Stimulated activated naive B cell treated with anti-CD40 and anti-IgM and Interleukin-4, amounts not matched to agents 10 μg/mL and 1 μg/mL and 100 μg/mL, for 72 hours (primary cell): ENCODE measurements around the gene HSPA14.

Experiments
- ATAC-seq, 2 donors: fragments of 150-1000 bp; cut with Tn5 transposase; replicated peaks; 2 replicates each; pipeline ENCODE4 v1.10.0; 2021; ENCODE audit warnings: moderate library complexity in 1 of 2
- DNase-seq: peaks from one replicate; pipeline ENCODE4 v3.0.0; 2021
- H3K27ac Mint-ChIP-seq: one replicate; pipeline ENCODE4 v1.8.0; 2022; ENCODE audit warnings: mild to moderate bottlenecking, mixed read lengths
- H3K27me3 Mint-ChIP-seq, 2 donors: one replicate each; pipeline ENCODE4 v1.8.0; 2022; ENCODE audit warnings: mixed read lengths in 2 of 2
- H3K36me3 Mint-ChIP-seq, 2 donors: one replicate each; pipeline ENCODE4 v1.8.0; 2022; ENCODE audit warnings: mixed read lengths in 2 of 2, mild to moderate bottlenecking in 1 of 2
- H3K4me1 Mint-ChIP-seq, 2 donors: one replicate each; pipeline ENCODE4 v1.8.0; 2022; ENCODE audit warnings: mixed read lengths in 2 of 2, mild to moderate bottlenecking in 1 of 2
- H3K4me3 Mint-ChIP-seq, 2 donors: one replicate each; pipeline ENCODE4 v1.8.0; 2022; ENCODE audit warnings: mild to moderate bottlenecking in 2 of 2, mixed read lengths in 2 of 2, moderate library complexity in 1 of 2
- H3K9me3 Mint-ChIP-seq, 2 donors: one replicate each; pipeline ENCODE4 v1.8.0; 2022; ENCODE audit warnings: mixed read lengths in 2 of 2, mild to moderate bottlenecking in 1 of 2

The HSPA14 gene

DNA sequence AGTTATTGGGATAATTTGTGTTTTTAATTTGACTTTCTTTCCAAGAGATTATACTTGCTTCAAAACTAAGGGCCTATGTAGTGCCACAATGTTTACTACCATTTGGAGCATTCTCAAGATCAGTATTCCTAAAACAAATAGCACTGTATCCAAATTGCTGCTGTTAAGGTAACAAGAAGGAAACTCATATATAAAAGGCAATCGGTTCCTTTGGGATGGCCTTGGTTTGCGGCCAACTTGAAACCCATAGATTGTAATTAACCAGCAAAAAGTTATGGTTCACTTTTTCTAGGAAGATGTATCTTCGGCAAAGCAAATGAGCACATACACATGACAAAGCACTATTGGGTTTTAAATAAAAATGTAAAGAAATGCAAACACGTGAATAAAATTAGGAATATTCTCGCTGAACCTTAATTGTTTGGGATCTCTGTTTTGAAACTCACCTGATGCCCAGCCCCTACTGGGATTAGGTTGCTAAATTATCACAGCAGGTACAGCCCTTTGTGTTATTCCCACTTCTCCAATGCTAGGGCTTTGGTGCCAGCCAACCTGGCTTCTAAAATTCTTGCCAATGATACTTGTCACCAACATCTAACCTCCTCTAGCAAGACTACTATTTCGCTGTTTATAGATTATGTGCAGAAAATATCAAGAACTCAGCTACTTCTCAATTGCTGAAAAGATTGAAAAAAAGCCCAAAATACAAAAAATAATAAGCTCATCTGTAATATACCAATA is 16.3 kb upstream of the HSPA14 start:
- H3K4me3 Mint-ChIP-seq = no peak overlapping the region
- peaks cover 16 to 25% of the 10 kb centered on the region in 2 donors for H3K4me1 Mint-ChIP-seq
- no peak for ATAC-seq

DNA sequence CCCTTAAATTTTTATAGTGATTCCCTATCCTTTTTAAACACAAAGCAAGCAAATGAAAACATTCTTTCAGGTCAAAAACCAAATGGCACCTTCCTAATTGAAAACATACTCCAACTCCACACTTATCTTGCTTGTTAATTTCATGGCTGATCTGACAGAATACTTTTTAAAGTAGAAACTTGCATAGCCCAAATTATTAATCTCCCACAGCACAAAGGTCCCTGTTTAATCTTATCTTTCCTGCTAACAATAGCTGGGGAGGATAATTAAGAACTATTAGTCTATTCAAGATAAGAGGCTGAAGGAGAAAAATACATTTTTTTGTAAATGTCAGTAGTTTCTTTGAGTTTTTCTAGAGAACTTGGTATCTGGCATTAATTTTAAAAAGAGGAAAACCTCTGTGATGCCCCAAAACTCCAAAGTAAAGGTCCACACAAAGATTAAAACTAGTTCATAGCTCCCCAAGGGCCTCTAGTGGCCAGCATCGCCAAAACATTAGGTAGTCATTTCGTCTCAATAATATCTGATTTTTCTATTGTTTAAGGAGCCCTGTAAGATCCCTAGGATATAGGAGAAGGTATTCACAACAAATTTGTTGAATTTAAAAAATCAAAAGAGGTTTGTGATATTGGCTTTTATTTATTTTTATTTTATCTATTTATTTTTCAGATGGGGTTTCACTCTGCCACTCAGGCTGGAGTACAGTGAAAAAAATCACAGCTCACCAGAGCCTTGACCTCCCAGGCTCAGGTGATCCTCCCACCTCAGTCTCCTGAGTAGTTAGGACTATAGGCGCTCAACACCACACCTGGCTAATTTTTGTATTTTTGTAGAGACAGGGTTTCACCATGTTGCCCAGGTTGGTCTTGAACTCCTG is 15.0 kb upstream of the HSPA14 start:
- no peaks in the 10 kb centered on the region for H3K9me3 Mint-ChIP-seq
- H3K27me3 Mint-ChIP-seq = no peaks in the 10 kb centered on the region
- ATAC-seq = peak; percentile 56 to 68
- no peak overlapping the region for H3K27ac Mint-ChIP-seq
- peak; percentile 24 for DNase-seq
- H3K4me1 Mint-ChIP-seq = peaks cover 16 to 25% of the 10 kb centered on the region in 2 donors
- H3K4me3 Mint-ChIP-seq = no peak overlapping the region
- no peaks in the 10 kb centered on the region for H3K36me3 Mint-ChIP-seq

More for the DNA sequence above, 16.3 kb upstream of the HSPA14 start:
- H3K27me3 Mint-ChIP-seq = no peaks in the 10 kb centered on the region
- H3K36me3 Mint-ChIP-seq = no peaks in the 10 kb centered on the region
- no peak for DNase-seq
- no peak overlapping the region for H3K27ac Mint-ChIP-seq
- H3K9me3 Mint-ChIP-seq = no peaks in the 10 kb centered on the region

DNA sequence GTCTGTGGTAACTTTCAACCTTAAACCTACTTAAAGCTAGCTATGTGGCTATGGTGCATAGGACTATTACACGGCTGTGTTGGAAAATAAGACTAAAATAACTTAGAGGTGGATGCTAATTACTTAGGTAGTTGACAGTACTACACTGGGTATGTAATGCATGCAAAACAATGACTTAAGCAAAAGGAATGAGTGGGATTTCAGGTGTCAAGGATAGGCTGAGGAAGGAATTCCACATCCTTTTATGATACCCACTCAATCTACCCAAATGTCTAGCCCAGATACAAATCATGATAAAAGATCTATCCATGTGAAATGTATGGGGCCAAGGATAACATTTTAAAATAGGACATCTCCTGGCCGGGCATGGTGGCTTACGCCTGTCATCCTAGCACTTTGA is 14.1 kb upstream of the HSPA14 start:
- H3K4me1 Mint-ChIP-seq = peaks cover 16 to 25% of the 10 kb centered on the region in 2 donors
- no peak overlapping the region for H3K27ac Mint-ChIP-seq
- ATAC-seq (no peak), DNase-seq (no peak)
- no peaks in the 10 kb centered on the region for H3K36me3 Mint-ChIP-seq
- H3K27me3 Mint-ChIP-seq = no peaks in the 10 kb centered on the region
- no peaks in the 10 kb centered on the region for H3K9me3 Mint-ChIP-seq
- H3K4me3 Mint-ChIP-seq = no peak overlapping the region

DNA sequence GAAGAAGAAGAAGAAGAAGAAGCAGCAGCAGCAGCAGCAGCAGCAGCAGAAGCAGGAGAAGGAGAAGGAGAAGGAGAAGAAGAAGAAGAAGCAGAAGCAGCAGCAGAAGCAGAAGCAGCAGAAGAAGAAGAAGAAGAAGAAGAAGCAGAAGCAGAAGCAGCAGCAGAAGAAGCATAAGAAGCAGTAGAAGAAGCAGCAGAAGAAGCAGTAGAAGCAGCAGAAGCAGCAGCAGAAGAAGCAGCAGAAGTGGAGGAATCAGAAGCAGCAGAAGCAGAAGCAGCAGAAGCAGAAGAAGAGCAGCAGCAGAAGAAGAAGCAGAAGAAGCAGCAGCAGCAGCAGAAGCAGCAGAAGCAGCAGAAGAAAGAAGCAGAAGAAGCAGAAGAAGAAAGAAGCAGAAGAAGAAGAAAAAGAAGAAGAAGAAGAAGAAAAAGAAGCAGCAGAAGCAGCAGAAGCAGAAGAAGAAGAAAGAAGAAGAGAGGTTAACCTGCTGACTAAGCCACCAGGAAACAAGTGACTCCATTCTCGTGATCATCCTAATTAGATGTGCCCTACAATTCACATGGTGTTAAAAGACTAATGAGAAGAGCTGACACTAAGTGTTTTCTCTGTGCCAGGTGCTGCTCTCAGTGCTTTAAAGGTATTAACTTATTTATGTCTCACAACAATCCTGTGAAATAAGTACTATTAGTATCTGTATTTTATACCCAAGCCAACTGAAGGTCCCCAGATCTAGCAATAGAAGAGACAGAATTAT is 11.9 kb upstream of the HSPA14 start:
- H3K9me3 Mint-ChIP-seq = no peaks in the 10 kb centered on the region

DNA sequence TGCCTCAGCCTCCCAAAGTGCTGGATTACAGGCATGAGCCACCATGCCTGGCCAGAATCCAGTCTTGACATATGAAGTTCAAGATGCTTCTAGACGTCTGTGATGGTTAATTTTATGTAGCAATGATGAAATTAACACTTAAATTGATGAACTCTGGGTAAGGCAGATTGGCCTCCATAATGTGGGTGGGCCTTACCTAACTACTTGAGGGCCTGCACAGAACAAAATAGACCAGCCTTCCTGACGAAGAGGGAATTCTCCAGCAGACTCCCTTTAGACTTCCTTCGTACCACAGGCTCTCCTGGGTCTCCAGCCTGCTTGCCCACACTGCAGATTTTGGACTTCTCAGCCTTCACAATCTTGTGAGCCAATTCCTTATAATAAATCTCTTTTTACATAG is 5.0 kb upstream of the HSPA14 start:
- Mint-ChIP-seq H3K27me3 (no peaks in the 10 kb centered on the region), H3K27ac (no peak overlapping the region), H3K4me3 (no peak overlapping the region), H3K36me3 (peaks cover 7 to 8% of the 10 kb centered on the region in 2 donors), H3K9me3 (no peaks in the 10 kb centered on the region), H3K4me1 (peaks cover 5 to 8% of the 10 kb centered on the region in 2 donors)
- DNase-seq = no peak
- ATAC-seq = no peak

More for the DNA sequence above, 11.9 kb upstream of the HSPA14 start:
- DNase-seq (no peak), ATAC-seq (no peak)
- Mint-ChIP-seq H3K36me3 (no peaks in the 10 kb centered on the region), H3K4me3 (no peak overlapping the region), H3K27ac (peak overlapping the region; percentile 32), H3K4me1 (peaks cover 12 to 19% of the 10 kb centered on the region in 2 donors), H3K27me3 (no peaks in the 10 kb centered on the region)

DNA sequence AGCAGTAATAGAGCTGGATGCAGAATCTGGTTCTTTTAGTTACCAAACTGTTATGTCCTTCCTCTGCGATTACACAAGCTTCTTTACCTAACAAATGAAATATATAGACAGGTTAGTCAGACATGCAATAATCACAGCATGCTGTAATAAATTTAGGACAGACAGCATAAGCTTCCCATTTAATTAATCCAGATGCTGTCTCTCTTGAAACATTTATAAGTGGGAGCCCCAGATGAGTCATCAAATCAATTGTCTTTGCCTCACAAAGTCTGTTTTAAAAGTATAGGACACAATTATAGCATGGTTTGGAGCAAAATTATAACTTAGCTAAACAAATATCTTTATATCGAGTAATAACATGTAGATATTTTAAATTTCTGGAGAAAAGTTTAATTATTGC is 1.9 kb upstream of the HSPA14 start:
- ATAC-seq (no peak), DNase-seq (no peak)
- Mint-ChIP-seq H3K27ac (no peak overlapping the region), H3K4me3 (no peak overlapping the region), H3K4me1 (peaks cover 8 to 17% of the 10 kb centered on the region in 2 donors), H3K27me3 (no peaks in the 10 kb centered on the region), H3K9me3 (no peaks in the 10 kb centered on the region), H3K36me3 (peaks cover 11 to 19% of the 10 kb centered on the region in 2 donors)

DNA sequence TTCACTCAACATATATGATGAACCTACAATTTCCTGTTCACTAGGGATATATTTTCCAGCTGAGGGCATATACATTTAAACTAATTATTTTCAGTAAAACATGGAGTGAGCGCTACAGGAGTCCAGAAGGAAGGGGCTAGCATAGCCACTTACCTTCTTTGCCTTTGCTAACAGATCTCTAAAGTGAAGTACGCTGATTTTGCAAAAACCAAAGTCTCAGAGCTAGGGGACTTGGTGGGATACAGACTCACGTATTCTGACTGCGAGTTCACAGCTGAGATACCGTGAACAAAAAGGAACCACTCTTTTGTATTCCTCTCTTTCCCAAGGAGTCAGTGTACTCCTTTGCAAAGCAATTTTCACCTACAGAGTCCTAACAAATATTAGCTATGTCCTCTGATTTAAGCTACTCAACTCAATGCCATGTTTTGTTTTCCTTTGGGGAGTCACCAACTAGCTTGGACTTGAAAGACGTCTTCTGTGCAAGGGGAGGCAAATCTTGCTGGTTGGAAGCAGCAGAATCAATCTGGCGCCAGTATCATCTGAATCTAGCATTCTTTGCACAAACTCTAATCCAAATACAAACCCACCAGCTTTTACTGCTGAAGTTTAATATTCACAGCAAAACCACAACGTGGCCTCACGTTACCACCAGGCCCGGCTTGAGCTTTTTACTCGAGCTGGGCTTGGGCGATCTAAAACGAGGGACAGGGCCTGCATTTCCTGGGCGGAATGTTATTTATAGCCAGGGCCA is 926 bp upstream of the HSPA14 start:
- no peak for DNase-seq
- Mint-ChIP-seq H3K4me3 (peak overlapping the region; percentile 97), H3K36me3 (peaks cover 17 to 28% of the 10 kb centered on the region in 2 donors), H3K9me3 (no peaks in the 10 kb centered on the region), H3K27ac (peak overlapping the region; percentile 99), H3K27me3 (no peaks in the 10 kb centered on the region), H3K4me1 (peaks cover 8 to 17% of the 10 kb centered on the region in 2 donors)
- no peak for ATAC-seq

DNA sequence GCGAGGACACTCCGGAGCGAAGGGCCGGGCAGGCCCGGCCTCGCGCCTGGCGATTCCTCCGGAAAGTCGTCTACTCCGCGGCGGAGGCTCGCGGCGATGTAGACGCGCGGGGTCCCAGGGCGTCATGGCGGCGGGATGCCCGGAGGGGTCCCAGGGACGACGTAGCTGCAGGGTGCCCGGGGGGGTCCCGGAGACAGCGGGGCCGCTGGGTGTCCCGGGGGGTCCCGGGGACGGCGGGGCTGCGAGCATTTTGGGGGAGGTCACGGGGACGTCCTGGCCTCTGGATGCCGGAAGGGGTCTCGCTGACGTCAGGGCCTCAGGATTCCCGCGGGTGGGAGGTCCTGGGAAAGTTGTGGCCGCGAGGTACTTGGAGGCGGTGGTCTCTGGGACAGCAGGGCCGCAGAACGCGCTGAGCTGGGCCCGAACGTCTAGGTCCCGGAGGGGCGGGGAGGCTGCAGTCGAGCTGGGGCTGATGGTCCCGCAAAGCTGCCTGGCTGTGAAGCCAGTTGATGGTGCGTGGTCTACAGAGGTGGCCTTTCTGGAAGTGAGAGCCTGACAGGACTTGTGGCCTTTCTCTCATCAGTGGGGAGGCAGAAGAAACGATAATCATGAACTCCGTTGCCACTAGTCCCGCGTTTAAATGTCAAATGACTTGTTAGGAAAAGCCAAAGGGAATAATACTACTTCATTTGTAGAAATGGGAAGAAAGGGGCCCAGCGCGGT is 637 bp downstream of the HSPA14 start:
- H3K36me3 Mint-ChIP-seq = peaks cover 22 to 38% of the 10 kb centered on the region in 2 donors

DNA sequence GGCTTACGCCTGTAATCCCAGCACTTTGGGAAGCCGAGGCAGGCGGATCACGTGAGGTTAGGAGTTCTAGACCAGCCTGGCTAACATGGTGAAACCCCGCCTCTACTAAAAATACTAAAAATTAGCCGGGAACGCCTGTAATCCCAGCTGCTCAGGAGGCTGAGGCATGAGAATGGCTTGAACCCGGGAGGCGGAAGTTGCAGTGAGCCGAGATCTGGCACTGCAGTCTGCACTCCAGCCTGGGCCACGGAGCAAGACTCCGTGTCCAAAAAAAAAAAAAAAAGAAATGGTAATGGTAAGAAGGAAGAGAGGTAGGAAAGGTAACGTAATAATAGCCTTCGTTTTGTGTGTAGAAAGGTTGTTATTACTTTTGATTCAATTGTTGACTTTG is 1.2 kb downstream of the HSPA14 start:
- H3K27me3 Mint-ChIP-seq = no peaks in the 10 kb centered on the region
- no peak for DNase-seq

More for the DNA sequence above, 637 bp downstream of the HSPA14 start:
- no peaks in the 10 kb centered on the region for H3K9me3 Mint-ChIP-seq
- no peaks in the 10 kb centered on the region for H3K27me3 Mint-ChIP-seq
- H3K4me1 Mint-ChIP-seq = peaks cover 9 to 17% of the 10 kb centered on the region in 2 donors
- H3K27ac Mint-ChIP-seq = peak overlapping the region; percentile 99
- DNase-seq (peak; percentile 13), ATAC-seq (peak; percentile 17 to 24)
- peak overlapping the region; percentile 97 for H3K4me3 Mint-ChIP-seq

DNA sequence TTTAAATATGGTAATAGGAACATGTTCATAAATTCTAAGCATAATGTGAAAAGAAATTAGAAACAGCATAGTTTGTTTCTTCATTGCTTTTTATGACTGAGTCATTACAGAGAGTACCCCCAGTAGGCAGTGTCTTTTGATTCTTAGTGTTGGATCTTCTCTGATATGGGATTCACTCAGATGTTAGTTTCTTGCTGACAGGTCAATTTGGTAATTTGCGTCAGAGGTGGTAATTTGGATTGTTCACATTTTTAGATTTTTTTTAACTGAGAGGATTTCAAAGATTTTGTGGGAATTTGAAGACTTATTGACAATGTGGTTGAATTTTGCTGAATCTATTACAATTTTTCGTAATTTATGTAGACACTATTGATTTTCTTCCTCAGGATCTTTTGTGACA is 2.1 kb downstream of the HSPA14 start:
- no peak for DNase-seq
- peaks cover 21 to 42% of the 10 kb centered on the region in 2 donors for H3K36me3 Mint-ChIP-seq
- H3K4me1 Mint-ChIP-seq = peaks cover 8 to 17% of the 10 kb centered on the region in 2 donors
- no peak for ATAC-seq
- H3K27me3 Mint-ChIP-seq = no peaks in the 10 kb centered on the region
- no peak overlapping the region for H3K4me3 Mint-ChIP-seq
- H3K9me3 Mint-ChIP-seq = no peaks in the 10 kb centered on the region
- H3K27ac Mint-ChIP-seq = no peak overlapping the region

More for the DNA sequence above, 1.2 kb downstream of the HSPA14 start:
- peaks cover 22 to 39% of the 10 kb centered on the region in 2 donors for H3K36me3 Mint-ChIP-seq
- peak overlapping the region; percentile 99 for H3K27ac Mint-ChIP-seq
- H3K9me3 Mint-ChIP-seq = no peaks in the 10 kb centered on the region
- peaks cover 9 to 17% of the 10 kb centered on the region in 2 donors for H3K4me1 Mint-ChIP-seq
- no peak for ATAC-seq
- peak overlapping the region; percentile 97 for H3K4me3 Mint-ChIP-seq

DNA sequence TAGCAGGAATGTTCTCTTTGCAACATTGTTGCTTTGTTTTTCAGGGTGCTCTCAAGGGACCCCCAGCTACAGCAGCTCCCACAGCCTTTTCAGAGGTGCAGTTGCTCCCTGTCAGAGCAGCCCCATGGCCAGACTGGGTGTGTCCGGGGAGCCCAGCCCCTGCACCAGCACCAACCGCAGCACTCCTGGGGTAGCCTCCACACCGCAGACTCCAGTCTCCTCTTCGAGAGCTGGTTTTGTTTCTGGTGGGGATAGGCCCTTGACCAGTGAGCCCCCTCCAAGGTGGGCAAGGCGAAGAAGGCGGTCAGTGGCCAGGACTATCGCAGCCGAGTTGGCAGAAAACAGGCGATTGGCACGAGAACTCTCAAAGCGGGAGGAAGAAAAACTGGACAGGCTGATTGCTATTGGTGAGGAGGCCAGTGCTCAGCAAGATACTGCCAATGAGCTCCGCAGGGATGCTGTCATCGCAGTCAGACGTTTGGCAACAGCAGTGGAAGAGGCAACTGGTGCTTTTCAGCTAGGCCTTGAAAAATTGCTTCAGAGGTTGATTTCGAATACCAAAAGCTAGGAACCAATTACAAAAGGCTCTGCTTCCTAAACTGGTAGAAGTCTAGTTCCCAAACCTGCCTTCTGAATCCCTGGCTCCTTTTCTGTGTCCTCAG is 5.4 kb downstream of the HSPA14 start:
- no peaks in the 10 kb centered on the region for H3K9me3 Mint-ChIP-seq
- H3K4me1 Mint-ChIP-seq = peaks cover 4 to 9% of the 10 kb centered on the region in 2 donors
- no peak for DNase-seq
- ATAC-seq = no peak
- no peak overlapping the region for H3K27ac Mint-ChIP-seq
- H3K4me3 Mint-ChIP-seq = no peak overlapping the region
- peaks cover 20 to 44% of the 10 kb centered on the region in 2 donors for H3K36me3 Mint-ChIP-seq
- H3K27me3 Mint-ChIP-seq = no peaks in the 10 kb centered on the region

DNA sequence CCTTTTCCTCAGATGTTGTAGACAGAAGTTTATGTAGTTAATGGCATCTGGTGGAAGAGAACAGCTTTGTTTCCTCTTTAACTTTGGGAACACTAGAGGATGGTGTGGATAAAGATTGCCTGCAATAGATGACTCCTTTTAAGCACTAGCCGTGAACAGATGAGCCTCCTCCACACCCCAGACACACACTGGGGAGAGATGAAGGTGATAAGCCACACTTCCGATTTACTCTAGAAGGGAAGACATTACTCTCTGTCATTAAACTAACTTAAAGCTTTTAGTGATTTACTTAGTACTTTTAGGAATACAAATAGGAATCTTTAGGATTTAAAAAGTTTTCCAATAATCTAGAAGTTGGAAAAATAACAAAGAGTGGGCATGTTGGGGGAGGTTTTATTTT is 6.8 kb downstream of the HSPA14 start:
- no peak for ATAC-seq
- no peak for DNase-seq
- Mint-ChIP-seq H3K36me3 (peaks cover 20 to 44% of the 10 kb centered on the region in 2 donors), H3K4me3 (no peak overlapping the region), H3K27me3 (no peaks in the 10 kb centered on the region), H3K4me1 (peaks cover 0 to 1% of the 10 kb centered on the region in 2 donors), H3K9me3 (no peaks in the 10 kb centered on the region), H3K27ac (no peak overlapping the region)

DNA sequence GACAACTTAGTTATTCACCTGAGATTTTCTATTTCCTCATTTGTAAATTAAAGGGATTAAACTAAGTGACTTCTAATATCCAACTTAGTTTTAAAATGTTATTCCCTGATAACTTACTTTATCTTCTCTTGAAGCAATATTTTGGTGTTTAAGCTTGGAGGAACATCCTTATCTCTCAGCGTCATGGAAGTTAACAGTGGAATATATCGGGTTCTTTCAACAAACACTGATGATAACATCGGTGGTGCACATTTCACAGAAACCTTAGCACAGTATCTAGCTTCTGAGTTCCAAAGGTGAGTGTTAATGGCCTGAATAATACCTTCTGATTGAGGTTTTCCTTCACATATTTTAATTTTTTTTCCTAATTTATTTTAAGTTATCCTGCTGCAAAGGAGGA is 14.1 kb downstream of the HSPA14 start:
- no peaks in the 10 kb centered on the region for H3K4me1 Mint-ChIP-seq
- peaks cover 15 to 30% of the 10 kb centered on the region in 2 donors for H3K36me3 Mint-ChIP-seq
- H3K27me3 Mint-ChIP-seq = no peaks in the 10 kb centered on the region
- no peak overlapping the region for H3K27ac Mint-ChIP-seq
- H3K9me3 Mint-ChIP-seq = no peaks in the 10 kb centered on the region
- no peak overlapping the region for H3K4me3 Mint-ChIP-seq
- DNase-seq (no peak), ATAC-seq (no peak)
